Astrocyte (in vitro differentiated cells and primary cell): Measurements from ENCODE around the gene ZFPM1. TPM values are rescaled to one million over a fixed set of nuclear protein-coding genes. Genes with fewer than 3 reads are reported as not detected.

Source experiments
- DNase-seq: peaks from one replicate; pipeline ENCODE4 v3.0.0-alpha.2; 2010; ENCODE audit warnings: low read depth
- FAIRE-seq: peaks from 2 replicates; lab custom pipeline; 2011; peaks lifted over from hg19 to GRCh38; lab: Jason Lieb, UNC
- H2AFZ ChIP-seq: 2 replicates; pipeline ENCODE4 v1.6.0; 2012; ENCODE audit warnings: low read depth, low read length, inconsistent platforms
- H3K27ac ChIP-seq: 2 replicates; pipeline ENCODE4 v1.5.1; 2011; ENCODE audit warnings: low read depth, low read length, inconsistent platforms
- H3K27me3 ChIP-seq: 2 replicates; pipeline ENCODE4 v1.6.0; 2011; ENCODE audit warnings: low read length, inconsistent platforms; ENCODE audit not compliant: insufficient read depth
- H3K36me3 ChIP-seq: 2 replicates; pipeline ENCODE4 v1.5.1; 2011; ENCODE audit warnings: low read length, inconsistent platforms; ENCODE audit not compliant: insufficient read depth
- H3K4me1 ChIP-seq: 2 replicates; pipeline ENCODE4 v1.5.1; 2011; ENCODE audit warnings: low read length, inconsistent platforms; ENCODE audit not compliant: insufficient read depth
- H3K4me2 ChIP-seq: 2 replicates; pipeline ENCODE4 v1.6.0; 2012; ENCODE audit warnings: low read length, inconsistent platforms
- H3K4me3 ChIP-seq: 2 replicates; pipeline ENCODE4 v1.5.1; 2011; ENCODE audit warnings: low read depth, mild to moderate bottlenecking, low read length, inconsistent platforms; ENCODE audit not compliant: insufficient read depth
- H3K79me2 ChIP-seq: 2 replicates; pipeline ENCODE4 v1.6.0; 2012; ENCODE audit warnings: mild to moderate bottlenecking, low read length, inconsistent platforms; ENCODE audit not compliant: insufficient read depth
- H3K9ac ChIP-seq: 2 replicates; pipeline ENCODE4 v1.6.0; 2012; ENCODE audit warnings: mild to moderate bottlenecking, low read length, inconsistent platforms
- H3K9me3 ChIP-seq: 2 replicates; pipeline ENCODE4 v1.5.1; 2012; ENCODE audit warnings: low read depth, mild to moderate bottlenecking, low read length, inconsistent platforms; ENCODE audit not compliant: insufficient read depth
- H4K20me1 ChIP-seq: 2 replicates; pipeline ENCODE4 v1.6.0; 2012; ENCODE audit warnings: low read length, inconsistent platforms; ENCODE audit not compliant: insufficient read depth
- H3K27ac Mint-ChIP-seq: one replicate; pipeline ENCODE4 v1.8.0; 2021; ENCODE audit warnings: mild to moderate bottlenecking, mixed read lengths; ENCODE audit not compliant: unreplicated experiment
- H3K27me3 Mint-ChIP-seq: one replicate; pipeline ENCODE4 v1.8.0; 2021; ENCODE audit warnings: low read depth, mixed read lengths; ENCODE audit not compliant: unreplicated experiment
- H3K36me3 Mint-ChIP-seq: one replicate; pipeline ENCODE4 v1.8.0; 2021; ENCODE audit warnings: low read depth, mixed read lengths; ENCODE audit not compliant: unreplicated experiment
- H3K4me1 Mint-ChIP-seq: one replicate; pipeline ENCODE4 v1.8.0; 2021; ENCODE audit warnings: low read depth, mixed read lengths; ENCODE audit not compliant: unreplicated experiment
- H3K4me3 Mint-ChIP-seq: one replicate; pipeline ENCODE4 v1.8.0; 2021; ENCODE audit warnings: mild to moderate bottlenecking, moderate library complexity, mixed read lengths; ENCODE audit not compliant: unreplicated experiment
- H3K9me3 Mint-ChIP-seq: one replicate; pipeline ENCODE4 v1.8.0; 2021; ENCODE audit warnings: mild to moderate bottlenecking, mixed read lengths; ENCODE audit not compliant: unreplicated experiment
- CTCF ChIP-seq: IDR thresholded peaks from 2 replicates; pipeline ENCODE4 v1.5.1; 2011; ENCODE audit warnings: low read depth, mild to moderate bottlenecking, inconsistent platforms, low read length, moderate library complexity; ENCODE audit not compliant: insufficient read depth
- EZH2 ChIP-seq: IDR thresholded peaks from 2 replicates; pipeline ENCODE4 v1.6.1; 2012; ENCODE audit warnings: mild to moderate bottlenecking, low read length, inconsistent platforms; ENCODE audit not compliant: insufficient read depth
- total RNA-seq: library from RNA; stranded (reverse); gene quantifications from 2 replicates; pipeline ENCODE4 v1.2.1, GENCODE V29; 2021

The ZFPM1 gene
- total RNA-seq, 1 donor from 2014 or later: 8.6 TPM

DNA sequence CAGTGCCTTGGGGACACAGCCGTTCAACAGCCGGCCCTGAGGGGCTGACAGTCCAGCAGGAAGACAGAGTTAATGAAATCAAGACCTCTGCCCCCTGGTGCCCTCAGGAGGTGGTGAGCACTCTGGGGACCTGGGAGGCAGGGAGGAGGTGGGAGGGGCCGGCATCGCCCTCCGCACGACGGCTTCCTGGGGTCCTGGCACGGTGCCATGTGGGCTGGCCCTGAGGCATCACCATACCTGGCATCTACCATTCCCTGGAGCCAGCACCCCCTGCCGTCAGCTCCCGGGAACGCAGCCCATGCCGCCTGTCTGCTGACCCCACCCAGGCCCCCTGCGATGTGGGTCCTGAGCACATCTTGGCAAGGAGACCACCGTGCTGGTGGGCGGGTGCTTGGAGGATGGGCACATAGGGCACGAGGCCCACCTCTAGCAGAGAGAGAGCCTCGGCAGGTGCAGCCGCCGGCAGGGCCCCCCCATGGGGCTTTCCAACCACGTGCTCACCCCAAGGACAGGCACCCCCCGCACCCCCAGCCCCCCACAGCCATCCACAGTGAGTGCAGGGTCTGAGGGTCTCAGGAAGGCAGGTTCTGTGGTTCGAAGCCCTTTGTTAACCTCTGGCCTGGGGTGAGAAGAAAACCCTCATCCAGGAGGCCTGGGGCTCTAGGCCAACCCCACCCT is 52.5 kb downstream of the ZFPM1 start:
- H3K9ac ChIP-seq: no peak overlapping the region
- Mint-ChIP-seq H3K27me3 (no peaks in the 10 kb centered on the region), H3K36me3 (peaks cover 4% of the 10 kb centered on the region), H3K27ac (no peak overlapping the region), H3K4me3 (no peak overlapping the region), H3K9me3 (no peaks in the 10 kb centered on the region), H3K4me1 (no peaks in the 10 kb centered on the region)
- TF ChIP-seq CTCF: no peak
- TF ChIP-seq EZH2: no peak
- H3K36me3 ChIP-seq: no peaks in the 10 kb centered on the region
- H3K9me3 ChIP-seq: no peaks in the 10 kb centered on the region
- no peaks in the 10 kb centered on the region for H3K79me2 ChIP-seq
- H3K4me1 ChIP-seq: no peaks in the 10 kb centered on the region
- no peak overlapping the region for H3K4me3 ChIP-seq
- no peak for DNase-seq
- no peaks in the 10 kb centered on the region for H3K27me3 ChIP-seq
- no peak overlapping the region for H3K4me2 ChIP-seq
- H2AFZ ChIP-seq: no peak overlapping the region
- H3K27ac ChIP-seq: no peak overlapping the region
- FAIRE-seq: no peak
- peaks cover 21% of the 10 kb centered on the region for H4K20me1 ChIP-seq

GRCh38 chr16:88506723-88507122 is 53.6 kb downstream of the ZFPM1 start:
- Histone ChIP-seq H2AFZ (no peak overlapping the region), H3K4me1 (no peaks in the 10 kb centered on the region), H3K79me2 (no peaks in the 10 kb centered on the region), H3K27me3 (no peaks in the 10 kb centered on the region), H3K4me2 (no peak overlapping the region), H3K9ac (no peak overlapping the region), H3K27ac (no peak overlapping the region), H3K4me3 (no peak overlapping the region), H3K9me3 (no peaks in the 10 kb centered on the region), H3K36me3 (no peaks in the 10 kb centered on the region), H4K20me1 (peaks cover 21% of the 10 kb centered on the region)
- no peaks in the 10 kb centered on the region for H3K9me3 Mint-ChIP-seq
- no peaks in the 10 kb centered on the region for H3K27me3 Mint-ChIP-seq
- TF ChIP-seq EZH2: no peak
- no peak for TF ChIP-seq CTCF
- no peaks in the 10 kb centered on the region for H3K4me1 Mint-ChIP-seq
- no peak overlapping the region for H3K27ac Mint-ChIP-seq
- FAIRE-seq (no peak), DNase-seq (no peak)
- no peak overlapping the region for H3K4me3 Mint-ChIP-seq
- H3K36me3 Mint-ChIP-seq: peaks cover 4% of the 10 kb centered on the region

DNA sequence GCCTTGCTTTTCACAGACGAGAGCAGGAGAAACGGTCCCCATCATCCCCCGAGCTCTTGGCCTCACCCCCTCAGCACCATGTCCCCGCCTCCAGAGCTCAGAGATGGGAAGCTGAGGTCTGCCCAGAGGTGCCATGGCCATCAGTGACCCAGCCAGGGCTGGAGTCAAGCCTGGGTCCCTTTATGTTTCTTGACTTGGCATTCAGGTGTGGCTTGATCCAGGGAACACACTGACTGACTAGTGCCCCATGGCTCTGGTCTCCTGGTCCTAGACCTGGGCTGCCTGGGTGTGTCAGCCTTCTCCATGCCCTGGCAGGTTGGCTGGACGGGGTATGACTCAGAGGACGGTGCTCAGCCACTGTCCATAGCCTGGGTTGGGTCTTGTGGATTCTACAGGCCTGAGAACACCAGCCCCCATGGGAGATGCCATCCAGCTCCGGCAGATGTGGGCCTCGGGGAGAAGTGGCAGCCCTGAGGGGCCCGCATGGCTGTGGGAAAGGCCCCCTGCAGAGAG is 54.2 kb downstream of the ZFPM1 start:
- Histone ChIP-seq H3K9me3 (no peaks in the 10 kb centered on the region), H3K4me3 (no peak overlapping the region), H3K27ac (no peak overlapping the region), H3K36me3 (no peaks in the 10 kb centered on the region), H3K9ac (no peak overlapping the region), H2AFZ (no peak overlapping the region), H3K79me2 (no peaks in the 10 kb centered on the region), H4K20me1 (peaks cover 21% of the 10 kb centered on the region), H3K4me1 (no peaks in the 10 kb centered on the region), H3K27me3 (no peaks in the 10 kb centered on the region), H3K4me2 (no peak overlapping the region)
- no peak overlapping the region for H3K27ac Mint-ChIP-seq
- no peak overlapping the region for H3K4me3 Mint-ChIP-seq
- H3K27me3 Mint-ChIP-seq: no peaks in the 10 kb centered on the region
- peaks cover 4% of the 10 kb centered on the region for H3K36me3 Mint-ChIP-seq
- TF ChIP-seq CTCF (no peak), EZH2 (no peak)
- DNase-seq (no peak), FAIRE-seq (no peak)
- no peaks in the 10 kb centered on the region for H3K9me3 Mint-ChIP-seq
- no peaks in the 10 kb centered on the region for H3K4me1 Mint-ChIP-seq
